GM23338 (cell line): Measurements from ENCODE around the gene TSHB. TPM values are rescaled to one million over a fixed set of nuclear protein-coding genes. Genes with fewer than 3 reads are reported as not detected.

Experiments
- ATAC-seq: fragments of 200-7000 bp; cut with Tn5 transposase; 3 replicates; pipeline ENCODE4 v1.9.1; 2020
- DNase-seq: peaks from one replicate; pipeline ENCODE4 v3.0.0-alpha.2; 2015; ENCODE audit warnings: low spot score
- H2AFZ ChIP-seq: fragments of 200-600 bp; sonication (generic); 2 replicates; pipeline ENCODE4 v1.8.0; 2016; ENCODE audit warnings: antibody characterized with exemption, mild to moderate bottlenecking, moderate library complexity
- H3F3A ChIP-seq: fragments of 200-600 bp; sonication (generic); replicated peaks from 2 replicates; pipeline ENCODE4 v1.8.0; 2017; ENCODE audit warnings: antibody characterized with exemption, mixed run types, low read depth
- H3K27ac ChIP-seq: fragments of 200-600 bp; sonication (generic); 2 replicates; pipeline ENCODE4 v1.6.1; 2016; ENCODE audit warnings: low read depth
- H3K27me3 ChIP-seq: fragments of 200-600 bp; sonication (generic); 2 replicates; pipeline ENCODE4 v1.8.0; 2016; ENCODE audit warnings: mild to moderate bottlenecking, mixed run types, moderate library complexity; ENCODE audit not compliant: insufficient read depth
- H3K36me3 ChIP-seq: fragments of 200-600 bp; sonication (generic); 2 replicates; pipeline ENCODE4 v1.8.0; 2016; ENCODE audit warnings: mild to moderate bottlenecking; ENCODE audit not compliant: insufficient read depth
- H3K4me1 ChIP-seq: fragments of 200-600 bp; sonication (generic); 2 replicates; pipeline ENCODE4 v1.8.0; 2016; ENCODE audit warnings: mild to moderate bottlenecking, moderate library complexity; ENCODE audit not compliant: insufficient read depth
- H3K4me2 ChIP-seq: fragments of 200-600 bp; sonication (generic); 2 replicates; pipeline ENCODE4 v1.7.1; 2017; ENCODE audit warnings: mixed run types
- H3K4me3 ChIP-seq: fragments of 200-600 bp; sonication (generic); 2 replicates; pipeline ENCODE4 v1.6.1; 2016; ENCODE audit warnings: mixed run types
- H3K79me2 ChIP-seq: fragments of 200-600 bp; sonication (generic); replicated peaks from 2 replicates; pipeline ENCODE4 v1.8.0; 2017; ENCODE audit warnings: mild to moderate bottlenecking; ENCODE audit not compliant: insufficient read depth
- H3K9me2 ChIP-seq: fragments of 200-600 bp; sonication (generic); 2 replicates; pipeline ENCODE4 v1.8.0; 2017; ENCODE audit not compliant: insufficient read depth
- H4K20me1 ChIP-seq: fragments of 200-600 bp; sonication (generic); replicated peaks from 2 replicates; pipeline ENCODE4 v1.8.0; 2017; ENCODE audit warnings: mild to moderate bottlenecking; ENCODE audit not compliant: insufficient read depth
- H3K27ac Mint-ChIP-seq: 2 replicates; pipeline ENCODE4 v1.8.0; 2020; ENCODE audit warnings: inconsistent platforms, mild to moderate bottlenecking, moderate library complexity, mixed read lengths
- H3K27me3 Mint-ChIP-seq: 3 replicates; pipeline ENCODE4 v1.8.0; 2022; ENCODE audit warnings: low read depth, mild to moderate bottlenecking, moderate library complexity, mixed read lengths, inconsistent platforms; ENCODE audit not compliant: insufficient read depth, poor library complexity
- H3K36me3 Mint-ChIP-seq: 3 replicates; pipeline ENCODE4 v1.8.0; 2021; ENCODE audit warnings: low read depth, mild to moderate bottlenecking, inconsistent platforms, moderate library complexity, mixed read lengths
- H3K4me1 Mint-ChIP-seq: 3 replicates; pipeline ENCODE4 v1.8.0; 2020; ENCODE audit warnings: mild to moderate bottlenecking, inconsistent platforms, mixed read lengths
- H3K4me3 Mint-ChIP-seq: 3 replicates; pipeline ENCODE4 v1.8.0; 2021; ENCODE audit warnings: moderate library complexity, mild to moderate bottlenecking, inconsistent platforms, mixed read lengths
- H3K9me3 Mint-ChIP-seq: 3 replicates; pipeline ENCODE4 v1.8.0; 2020; ENCODE audit warnings: moderate library complexity, mild to moderate bottlenecking, inconsistent platforms, mixed read lengths
- CREB1 ChIP-seq: fragments of 250-450 bp; sonication (Bioruptor Pico); IDR thresholded peaks from 2 replicates; pipeline ENCODE4 v1.5.0; 2020; ENCODE audit warnings: low read depth, mild to moderate bottlenecking, moderate library complexity
- ETS1 ChIP-seq: IDR thresholded peaks from 2 replicates; pipeline ENCODE4 v1.6.1; 2016; ENCODE audit warnings: antibody characterized with exemption
- EZH2 ChIP-seq: fragments of 200-600 bp; sonication (generic); IDR thresholded peaks from one replicate; pipeline ENCODE4 v1.8.0; 2017; ENCODE audit warnings: antibody characterized with exemption, mild to moderate bottlenecking, low read depth; ENCODE audit not compliant: unreplicated experiment
- EZH2phosphoT487 ChIP-seq: fragments of 200-600 bp; sonication (generic); IDR thresholded peaks from one replicate; pipeline ENCODE4 v1.8.1; 2018; ENCODE audit warnings: antibody characterized with exemption; ENCODE audit not compliant: unreplicated experiment
- JUNB ChIP-seq: IDR thresholded peaks from one replicate; pipeline ENCODE4 v1.6.1; 2016; ENCODE audit warnings: antibody characterized with exemption; ENCODE audit not compliant: unreplicated experiment
- NANOG ChIP-seq: IDR thresholded peaks from 2 replicates; pipeline ENCODE4 v1.6.1; 2016; ENCODE audit warnings: antibody characterized with exemption, borderline replicate concordance
- POLR2AphosphoS5 ChIP-seq: IDR thresholded peaks from 2 replicates; pipeline ENCODE4 v1.6.1; 2016; ENCODE audit warnings: antibody characterized with exemption, low read depth
- ZNF331 ChIP-seq: fragments of 250-450 bp; sonication (Bioruptor Pico); IDR thresholded peaks from 2 replicates; pipeline ENCODE4 v1.5.0; 2020; ENCODE audit warnings: low read depth, mild to moderate bottlenecking, moderate library complexity
- polyA plus RNA-seq: library from polyadenylated mRNA; unstranded; fragments of >200 nt; fragmentation: Nextera tagmentation; extraction: Ambion mirVana; gene quantifications from 2 replicates; pipeline ENCODE4 v1.2.1, GENCODE V29; 2016
- total RNA-seq: library from RNA; depleted of rRNA; stranded (reverse); fragments of >200 nt; shearing (Covaris generic); gene quantifications from 2 replicates; pipeline ENCODE4 v1.2.3, GENCODE V29; 2014
- TF ChIP-seq, protein P1 (sequence below), 2 experiments: fragments of 200-600 bp in 1 of 2; sonication (generic) in 1 of 2; conservative IDR thresholded peaks; 2 replicates each; pipeline versions ENCODE4 v1.5.1 to v1.6.1; 2016 to 2017; ENCODE audit warnings: antibody characterized with exemption in 2 of 2, low read depth in 2 of 2, mild to moderate bottlenecking in 2 of 2, moderate library complexity in 1 of 2
- TF ChIP-seq, protein P2 (sequence below): IDR thresholded peaks from one replicate; pipeline ENCODE4 v1.6.1; 2018; ENCODE audit warnings: antibody characterized with exemption; ENCODE audit not compliant: unreplicated experiment
- TF ChIP-seq, protein P3 (sequence below): fragments of 250-450 bp; sonication (Bioruptor Pico); IDR thresholded peaks from 2 replicates; pipeline ENCODE4 v1.5.0; 2020; ENCODE audit warnings: mild to moderate bottlenecking, moderate library complexity

Gene TSHB
- total and polyA plus RNA-seq, 2 experiments from 2014 or later, result not detected

- Mint-ChIP-seq H3K36me3 (no peaks in the 10 kb centered on the region), H3K27ac (no peak overlapping the region), H3K9me3 (no peaks in the 10 kb centered on the region), H3K27me3 (no peaks in the 10 kb centered on the region), H3K4me1 (peaks cover 3% of the 10 kb centered on the region; the same call in 1 of the 3 replicates), H3K4me3 (no peak overlapping the region)
- no peak for ATAC-seq
- no peaks in the 10 kb centered on the region for H4K20me1 ChIP-seq
- H3K79me2 ChIP-seq, result no peaks in the 10 kb centered on the region
- H3K4me1 ChIP-seq, result no peaks in the 10 kb centered on the region
- H3F3A ChIP-seq, result no peaks in the 10 kb centered on the region
- H3K9me2 ChIP-seq, result no peaks in the 10 kb centered on the region
- no peak overlapping the region for H3K4me2 ChIP-seq
- H3K27ac ChIP-seq, result no peak overlapping the region
- no peaks in the 10 kb centered on the region for H3K36me3 ChIP-seq
- H3K27me3 ChIP-seq, result no peaks in the 10 kb centered on the region
- H3K4me3 ChIP-seq, result no peak overlapping the region
- TF ChIP-seq, protein P1, sequence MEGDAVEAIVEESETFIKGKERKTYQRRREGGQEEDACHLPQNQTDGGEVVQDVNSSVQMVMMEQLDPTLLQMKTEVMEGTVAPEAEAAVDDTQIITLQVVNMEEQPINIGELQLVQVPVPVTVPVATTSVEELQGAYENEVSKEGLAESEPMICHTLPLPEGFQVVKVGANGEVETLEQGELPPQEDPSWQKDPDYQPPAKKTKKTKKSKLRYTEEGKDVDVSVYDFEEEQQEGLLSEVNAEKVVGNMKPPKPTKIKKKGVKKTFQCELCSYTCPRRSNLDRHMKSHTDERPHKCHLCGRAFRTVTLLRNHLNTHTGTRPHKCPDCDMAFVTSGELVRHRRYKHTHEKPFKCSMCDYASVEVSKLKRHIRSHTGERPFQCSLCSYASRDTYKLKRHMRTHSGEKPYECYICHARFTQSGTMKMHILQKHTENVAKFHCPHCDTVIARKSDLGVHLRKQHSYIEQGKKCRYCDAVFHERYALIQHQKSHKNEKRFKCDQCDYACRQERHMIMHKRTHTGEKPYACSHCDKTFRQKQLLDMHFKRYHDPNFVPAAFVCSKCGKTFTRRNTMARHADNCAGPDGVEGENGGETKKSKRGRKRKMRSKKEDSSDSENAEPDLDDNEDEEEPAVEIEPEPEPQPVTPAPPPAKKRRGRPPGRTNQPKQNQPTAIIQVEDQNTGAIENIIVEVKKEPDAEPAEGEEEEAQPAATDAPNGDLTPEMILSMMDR (conservative IDR thresholded peaks at IDR 0.05; ENCODE audit: low read depth in 2 of 2), result no peak
- TF ChIP-seq ZNF331 (CRISPR knock-in tag) (no peak), POLR2AphosphoS5 (no peak), CREB1 (CRISPR knock-in tag) (no peak), EZH2phosphoT487 (no peak), EZH2 (no peak), JUNB (no peak), ETS1 (no peak), NANOG (no peak)
- TF ChIP-seq, protein P2, sequence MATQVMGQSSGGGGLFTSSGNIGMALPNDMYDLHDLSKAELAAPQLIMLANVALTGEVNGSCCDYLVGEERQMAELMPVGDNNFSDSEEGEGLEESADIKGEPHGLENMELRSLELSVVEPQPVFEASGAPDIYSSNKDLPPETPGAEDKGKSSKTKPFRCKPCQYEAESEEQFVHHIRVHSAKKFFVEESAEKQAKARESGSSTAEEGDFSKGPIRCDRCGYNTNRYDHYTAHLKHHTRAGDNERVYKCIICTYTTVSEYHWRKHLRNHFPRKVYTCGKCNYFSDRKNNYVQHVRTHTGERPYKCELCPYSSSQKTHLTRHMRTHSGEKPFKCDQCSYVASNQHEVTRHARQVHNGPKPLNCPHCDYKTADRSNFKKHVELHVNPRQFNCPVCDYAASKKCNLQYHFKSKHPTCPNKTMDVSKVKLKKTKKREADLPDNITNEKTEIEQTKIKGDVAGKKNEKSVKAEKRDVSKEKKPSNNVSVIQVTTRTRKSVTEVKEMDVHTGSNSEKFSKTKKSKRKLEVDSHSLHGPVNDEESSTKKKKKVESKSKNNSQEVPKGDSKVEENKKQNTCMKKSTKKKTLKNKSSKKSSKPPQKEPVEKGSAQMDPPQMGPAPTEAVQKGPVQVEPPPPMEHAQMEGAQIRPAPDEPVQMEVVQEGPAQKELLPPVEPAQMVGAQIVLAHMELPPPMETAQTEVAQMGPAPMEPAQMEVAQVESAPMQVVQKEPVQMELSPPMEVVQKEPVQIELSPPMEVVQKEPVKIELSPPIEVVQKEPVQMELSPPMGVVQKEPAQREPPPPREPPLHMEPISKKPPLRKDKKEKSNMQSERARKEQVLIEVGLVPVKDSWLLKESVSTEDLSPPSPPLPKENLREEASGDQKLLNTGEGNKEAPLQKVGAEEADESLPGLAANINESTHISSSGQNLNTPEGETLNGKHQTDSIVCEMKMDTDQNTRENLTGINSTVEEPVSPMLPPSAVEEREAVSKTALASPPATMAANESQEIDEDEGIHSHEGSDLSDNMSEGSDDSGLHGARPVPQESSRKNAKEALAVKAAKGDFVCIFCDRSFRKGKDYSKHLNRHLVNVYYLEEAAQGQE, result no peak
- TF ChIP-seq, protein P3, sequence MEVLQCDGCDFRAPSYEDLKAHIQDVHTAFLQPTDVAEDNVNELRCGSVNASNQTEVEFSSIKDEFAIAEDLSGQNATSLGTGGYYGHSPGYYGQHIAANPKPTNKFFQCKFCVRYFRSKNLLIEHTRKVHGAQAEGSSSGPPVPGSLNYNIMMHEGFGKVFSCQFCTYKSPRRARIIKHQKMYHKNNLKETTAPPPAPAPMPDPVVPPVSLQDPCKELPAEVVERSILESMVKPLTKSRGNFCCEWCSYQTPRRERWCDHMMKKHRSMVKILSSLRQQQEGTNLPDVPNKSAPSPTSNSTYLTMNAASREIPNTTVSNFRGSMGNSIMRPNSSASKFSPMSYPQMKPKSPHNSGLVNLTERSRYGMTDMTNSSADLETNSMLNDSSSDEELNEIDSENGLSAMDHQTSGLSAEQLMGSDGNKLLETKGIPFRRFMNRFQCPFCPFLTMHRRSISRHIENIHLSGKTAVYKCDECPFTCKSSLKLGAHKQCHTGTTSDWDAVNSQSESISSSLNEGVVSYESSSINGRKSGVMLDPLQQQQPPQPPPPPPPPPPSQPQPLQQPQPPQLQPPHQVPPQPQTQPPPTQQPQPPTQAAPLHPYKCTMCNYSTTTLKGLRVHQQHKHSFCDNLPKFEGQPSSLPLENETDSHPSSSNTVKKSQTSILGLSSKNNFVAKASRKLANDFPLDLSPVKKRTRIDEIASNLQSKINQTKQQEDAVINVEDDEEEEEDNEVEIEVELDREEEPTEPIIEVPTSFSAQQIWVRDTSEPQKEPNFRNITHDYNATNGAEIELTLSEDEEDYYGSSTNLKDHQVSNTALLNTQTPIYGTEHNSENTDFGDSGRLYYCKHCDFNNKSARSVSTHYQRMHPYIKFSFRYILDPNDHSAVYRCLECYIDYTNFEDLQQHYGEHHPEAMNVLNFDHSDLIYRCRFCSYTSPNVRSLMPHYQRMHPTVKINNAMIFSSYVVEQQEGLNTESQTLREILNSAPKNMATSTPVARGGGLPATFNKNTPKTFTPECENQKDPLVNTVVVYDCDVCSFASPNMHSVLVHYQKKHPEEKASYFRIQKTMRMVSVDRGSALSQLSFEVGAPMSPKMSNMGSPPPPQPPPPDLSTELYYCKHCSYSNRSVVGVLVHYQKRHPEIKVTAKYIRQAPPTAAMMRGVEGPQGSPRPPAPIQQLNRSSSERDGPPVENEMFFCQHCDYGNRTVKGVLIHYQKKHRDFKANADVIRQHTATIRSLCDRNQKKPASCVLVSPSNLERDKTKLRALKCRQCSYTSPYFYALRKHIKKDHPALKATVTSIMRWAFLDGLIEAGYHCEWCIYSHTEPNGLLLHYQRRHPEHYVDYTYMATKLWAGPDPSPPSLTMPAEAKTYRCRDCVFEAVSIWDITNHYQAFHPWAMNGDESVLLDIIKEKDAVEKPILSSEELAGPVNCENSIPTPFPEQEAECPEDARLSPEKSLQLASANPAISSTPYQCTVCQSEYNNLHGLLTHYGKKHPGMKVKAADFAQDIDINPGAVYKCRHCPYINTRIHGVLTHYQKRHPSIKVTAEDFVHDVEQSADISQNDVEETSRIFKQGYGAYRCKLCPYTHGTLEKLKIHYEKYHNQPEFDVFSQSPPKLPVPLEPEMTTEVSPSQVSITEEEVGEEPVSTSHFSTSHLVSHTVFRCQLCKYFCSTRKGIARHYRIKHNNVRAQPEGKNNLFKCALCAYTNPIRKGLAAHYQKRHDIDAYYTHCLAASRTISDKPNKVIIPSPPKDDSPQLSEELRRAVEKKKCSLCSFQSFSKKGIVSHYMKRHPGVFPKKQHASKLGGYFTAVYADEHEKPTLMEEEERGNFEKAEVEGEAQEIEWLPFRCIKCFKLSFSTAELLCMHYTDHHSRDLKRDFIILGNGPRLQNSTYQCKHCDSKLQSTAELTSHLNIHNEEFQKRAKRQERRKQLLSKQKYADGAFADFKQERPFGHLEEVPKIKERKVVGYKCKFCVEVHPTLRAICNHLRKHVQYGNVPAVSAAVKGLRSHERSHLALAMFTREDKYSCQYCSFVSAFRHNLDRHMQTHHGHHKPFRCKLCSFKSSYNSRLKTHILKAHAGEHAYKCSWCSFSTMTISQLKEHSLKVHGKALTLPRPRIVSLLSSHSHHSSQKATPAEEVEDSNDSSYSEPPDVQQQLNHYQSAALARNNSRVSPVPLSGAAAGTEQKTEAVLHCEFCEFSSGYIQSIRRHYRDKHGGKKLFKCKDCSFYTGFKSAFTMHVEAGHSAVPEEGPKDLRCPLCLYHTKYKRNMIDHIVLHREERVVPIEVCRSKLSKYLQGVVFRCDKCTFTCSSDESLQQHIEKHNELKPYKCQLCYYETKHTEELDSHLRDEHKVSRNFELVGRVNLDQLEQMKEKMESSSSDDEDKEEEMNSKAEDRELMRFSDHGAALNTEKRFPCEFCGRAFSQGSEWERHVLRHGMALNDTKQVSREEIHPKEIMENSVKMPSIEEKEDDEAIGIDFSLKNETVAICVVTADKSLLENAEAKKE, result no peak
- DNase-seq, result no peak
- H2AFZ ChIP-seq, result no peak overlapping the region
These were observed 7.3 kb downstream of the TSHB start for GRCh38 chr1:115036814-115037507.
